ENCODE results near the gene SLC30A3.
"Not testable (repeated sequence)": the region's sequence is repeated elsewhere in the genome, so short reads cannot be mapped to it uniquely, and the experiment has no call there.

Gene SLC30A3

DNA sequence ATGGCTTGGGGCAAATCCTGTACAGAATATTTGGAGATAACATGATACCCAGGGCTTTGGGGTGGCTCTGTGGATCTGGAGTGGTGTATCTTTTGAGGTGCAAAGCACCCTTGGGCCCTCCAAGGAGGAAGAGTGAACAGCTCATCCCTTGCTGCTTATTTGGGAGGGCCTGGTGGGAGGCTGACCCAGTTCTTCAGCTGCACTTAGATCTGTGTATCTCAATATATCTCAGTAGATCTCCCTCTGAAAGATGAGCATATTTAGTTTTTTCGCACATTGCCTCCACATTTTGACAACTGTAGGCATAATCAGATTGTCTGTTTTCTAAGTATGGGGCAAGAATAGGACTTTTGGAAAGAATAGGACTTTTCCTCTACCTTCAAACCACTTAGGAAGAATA is 22.1 kb upstream of the SLC30A3 start:
- DNase-seq, result no peak

DNA sequence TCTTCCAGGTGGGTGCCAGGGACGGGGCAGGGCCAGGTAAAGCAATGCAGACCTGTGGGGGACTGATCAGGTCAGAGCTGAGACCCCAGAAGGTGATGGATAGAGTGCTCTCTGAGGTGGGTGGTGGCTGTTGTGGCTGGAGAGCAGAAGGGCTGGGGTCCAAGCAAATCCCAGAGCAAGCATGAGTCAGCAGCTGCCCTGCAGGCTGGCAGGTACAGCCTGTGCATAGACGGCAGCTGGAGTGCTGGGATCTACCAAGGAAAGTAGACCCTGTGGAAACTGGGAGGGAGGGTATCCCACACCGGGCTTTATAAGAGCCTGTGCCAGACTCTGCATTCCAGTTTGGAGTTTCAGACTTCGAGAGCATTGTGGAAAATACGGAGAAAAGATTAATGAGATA is 20.0 kb upstream of the SLC30A3 start:
- no peak for DNase-seq

DNA sequence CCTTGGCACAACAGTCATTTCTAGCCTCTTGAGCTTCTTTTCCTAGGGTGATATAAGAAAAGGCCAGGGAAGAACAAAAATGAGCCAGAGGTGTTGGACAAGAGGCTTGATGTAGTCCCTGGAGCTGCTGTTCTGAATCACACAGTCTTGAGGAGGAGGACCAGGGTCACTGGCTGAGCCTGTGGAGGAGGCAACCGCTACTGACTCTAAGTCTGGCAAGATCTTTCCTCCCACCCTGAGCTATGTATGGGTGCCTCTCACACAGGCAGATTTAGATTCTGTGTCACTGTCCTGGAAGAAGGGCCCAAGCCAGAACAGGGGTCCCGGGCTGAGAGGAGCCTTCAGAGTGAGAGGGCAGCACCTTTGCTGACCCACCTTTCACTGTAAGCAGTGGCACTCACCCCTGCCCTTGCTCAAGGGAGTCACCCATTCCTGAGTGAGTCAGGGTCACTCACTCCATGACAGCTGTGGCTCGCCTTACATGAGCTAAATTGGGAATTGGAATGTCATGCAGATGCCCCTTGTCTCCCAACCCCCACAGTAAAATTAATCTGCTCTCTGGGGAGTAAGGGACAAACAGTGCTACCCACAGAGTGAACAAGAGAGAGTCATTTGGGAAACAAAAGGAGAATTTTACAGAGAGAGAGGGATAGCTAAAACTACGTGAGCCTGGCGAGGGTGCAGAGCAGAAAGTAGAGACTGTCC is 19.2 kb upstream of the SLC30A3 start, which contains the start of gene TRIM54:
TRIM54 (plus strand) TSS at position 575 of the 705 bp plus-strand sequence. CDS start 303 bp downstream, outside the sequence.
- DNase-seq, result no peak

GRCh38 chr2:27281442-27281841 is 18.6 kb upstream of the SLC30A3 start:
- DNase-seq, result no peak

DNA sequence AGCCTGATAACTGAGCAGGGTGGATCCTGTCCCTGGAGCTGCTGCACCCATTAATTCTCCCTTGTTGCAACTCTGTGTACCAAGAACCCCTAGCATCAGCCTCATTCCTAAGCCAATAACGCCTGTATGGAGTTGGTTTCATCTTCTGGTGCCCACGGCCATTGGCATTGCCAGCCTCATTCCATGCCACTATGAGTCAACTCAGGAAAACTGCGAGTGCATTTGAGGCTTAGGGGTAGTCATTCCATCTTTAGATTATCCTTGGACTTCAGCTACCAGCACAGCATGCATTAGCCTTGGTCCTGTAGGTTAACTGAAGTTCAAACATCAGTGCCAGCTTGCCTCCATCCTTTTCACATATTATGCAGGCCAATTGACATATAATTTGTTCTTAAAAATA is 18.0 kb upstream of the SLC30A3 start:
- no peak for DNase-seq

DNA sequence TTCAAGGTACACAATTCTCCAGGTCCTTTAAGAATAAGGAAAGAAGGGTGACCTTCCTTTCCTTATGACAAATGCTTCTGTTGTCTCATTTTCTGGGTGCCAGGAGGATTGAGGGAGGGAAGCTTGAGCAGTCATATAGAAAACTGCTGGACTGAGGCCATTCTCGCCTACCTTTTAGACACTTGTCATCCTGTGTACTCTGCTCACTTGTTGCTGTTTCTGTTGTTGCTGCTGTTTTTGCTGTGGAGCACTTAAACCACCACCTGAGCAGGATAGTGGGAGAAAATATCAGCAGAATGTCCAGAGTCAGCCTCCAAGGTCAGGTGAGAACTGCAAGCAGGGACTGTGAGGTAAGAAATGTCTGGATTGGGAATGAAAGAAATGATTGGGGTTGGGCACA is 15.2 kb upstream of the SLC30A3 start:
- no peak for DNase-seq

DNA sequence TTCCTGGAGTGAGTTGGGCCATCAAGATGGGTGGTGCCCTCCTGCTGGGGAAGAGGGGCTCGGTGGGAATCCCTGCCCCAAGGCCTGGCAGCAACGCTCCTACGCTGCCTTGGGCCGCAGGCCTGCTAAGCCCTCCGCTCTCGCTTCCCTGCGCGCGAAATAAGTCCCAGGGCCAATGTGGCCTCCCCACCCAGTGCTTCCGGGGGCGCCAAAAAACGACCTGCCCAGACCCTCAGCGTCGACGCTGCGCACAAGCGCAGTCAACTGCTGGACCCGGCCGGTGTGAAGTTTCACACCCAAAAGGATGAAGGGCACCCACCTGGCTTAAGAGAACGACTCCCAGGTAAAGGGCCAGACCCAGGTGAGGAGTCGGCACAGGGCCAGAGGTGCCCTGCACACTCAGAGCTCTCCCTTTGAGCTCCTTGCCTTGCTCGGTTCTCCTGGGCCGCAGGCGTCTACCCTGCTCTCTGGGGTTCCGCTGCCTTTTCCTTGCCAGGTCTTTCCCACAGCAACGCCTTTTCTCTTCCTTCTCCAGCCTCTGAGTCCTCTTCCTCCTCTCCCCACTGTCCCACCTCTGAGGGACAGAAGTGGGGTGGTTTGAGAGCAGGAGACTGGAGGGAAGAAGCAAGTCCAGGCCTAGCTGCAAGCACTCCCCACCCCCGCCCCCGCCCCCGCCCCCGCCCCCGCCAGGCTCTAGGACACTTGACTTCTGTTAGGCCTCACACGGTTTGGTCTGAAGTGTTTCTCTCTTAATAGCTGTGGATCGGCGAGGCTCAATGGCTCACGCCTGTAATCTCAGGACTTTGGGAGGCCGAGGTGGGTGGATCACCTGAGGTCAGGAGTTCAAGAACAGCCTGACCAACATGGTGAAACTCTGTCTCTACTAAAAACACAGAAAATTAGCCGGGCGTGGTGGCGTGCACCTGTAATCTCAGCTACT is 12.6 kb upstream of the SLC30A3 start, which contains the start of gene DNAJC5G:
DNAJC5G (plus strand) TSS at position 223 of the 940 bp plus-strand sequence. CDS start 1,296 bp downstream, outside the sequence.
- no peak for DNase-seq

GRCh38 chr2:27272537-27273522 is 10.0 kb upstream of the SLC30A3 start:
- DNase-seq, result not testable (repeated sequence)

GRCh38 chr2:27271631-27272340 is 8.9 kb upstream of the SLC30A3 start:
- DNase-seq, result no peak

DNA sequence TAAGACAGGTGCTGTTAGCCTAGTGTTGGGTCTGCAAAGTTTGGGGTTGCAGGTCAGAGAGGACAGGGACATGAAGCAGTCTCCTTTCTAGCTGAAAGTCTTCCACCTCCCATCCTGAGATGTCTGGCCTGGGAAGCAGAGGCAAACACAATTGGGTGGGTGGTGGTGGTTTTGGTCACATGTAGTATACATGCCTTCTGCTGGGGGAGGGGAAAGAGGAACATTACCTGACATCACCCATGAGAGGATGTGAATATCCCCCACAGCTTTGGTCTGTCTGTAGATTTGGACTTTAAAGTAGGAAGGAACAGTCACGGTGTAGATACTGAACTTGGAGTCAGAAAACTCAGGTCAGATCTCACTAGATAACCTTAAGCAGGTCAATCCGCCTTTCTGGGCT is 7.8 kb upstream of the SLC30A3 start:
- no peak for DNase-seq

- no peak for DNase-seq
Measured at GRCh38 chr2:27270131-27270530, 7.3 kb upstream of the SLC30A3 start.

DNA sequence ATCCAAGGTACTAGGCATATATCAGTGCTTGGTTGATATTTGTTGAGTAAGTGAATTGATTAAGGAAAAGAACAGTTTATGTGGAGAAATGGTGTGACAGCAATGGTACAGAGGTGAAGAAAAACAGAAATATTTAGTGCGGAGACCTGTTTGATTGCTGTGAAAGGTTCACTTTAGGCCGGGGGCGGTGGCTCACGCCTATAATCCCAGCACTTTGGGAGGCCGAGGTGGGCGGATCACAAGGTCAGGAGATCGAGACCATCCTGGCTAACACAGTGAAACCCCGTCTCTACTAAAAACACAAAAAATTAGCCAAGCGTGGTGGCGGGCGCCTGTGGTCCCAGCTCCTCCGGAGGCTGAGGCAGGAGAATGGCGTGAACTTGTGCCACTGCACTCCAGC is 5.4 kb upstream of the SLC30A3 start:
- DNase-seq, result not testable (repeated sequence)

GRCh38 chr2:27265536-27265870 is 2.7 kb upstream of the SLC30A3 start:
- no peak for DNase-seq

- DNase-seq, result peak; percentile 60
Measured at GRCh38 chr2:27264753-27265535, 2.1 kb upstream of the SLC30A3 start.

GRCh38 chr2:27264253-27264752 is 1.5 kb upstream of the SLC30A3 start:
- DNase-seq, result no peak

DNA sequence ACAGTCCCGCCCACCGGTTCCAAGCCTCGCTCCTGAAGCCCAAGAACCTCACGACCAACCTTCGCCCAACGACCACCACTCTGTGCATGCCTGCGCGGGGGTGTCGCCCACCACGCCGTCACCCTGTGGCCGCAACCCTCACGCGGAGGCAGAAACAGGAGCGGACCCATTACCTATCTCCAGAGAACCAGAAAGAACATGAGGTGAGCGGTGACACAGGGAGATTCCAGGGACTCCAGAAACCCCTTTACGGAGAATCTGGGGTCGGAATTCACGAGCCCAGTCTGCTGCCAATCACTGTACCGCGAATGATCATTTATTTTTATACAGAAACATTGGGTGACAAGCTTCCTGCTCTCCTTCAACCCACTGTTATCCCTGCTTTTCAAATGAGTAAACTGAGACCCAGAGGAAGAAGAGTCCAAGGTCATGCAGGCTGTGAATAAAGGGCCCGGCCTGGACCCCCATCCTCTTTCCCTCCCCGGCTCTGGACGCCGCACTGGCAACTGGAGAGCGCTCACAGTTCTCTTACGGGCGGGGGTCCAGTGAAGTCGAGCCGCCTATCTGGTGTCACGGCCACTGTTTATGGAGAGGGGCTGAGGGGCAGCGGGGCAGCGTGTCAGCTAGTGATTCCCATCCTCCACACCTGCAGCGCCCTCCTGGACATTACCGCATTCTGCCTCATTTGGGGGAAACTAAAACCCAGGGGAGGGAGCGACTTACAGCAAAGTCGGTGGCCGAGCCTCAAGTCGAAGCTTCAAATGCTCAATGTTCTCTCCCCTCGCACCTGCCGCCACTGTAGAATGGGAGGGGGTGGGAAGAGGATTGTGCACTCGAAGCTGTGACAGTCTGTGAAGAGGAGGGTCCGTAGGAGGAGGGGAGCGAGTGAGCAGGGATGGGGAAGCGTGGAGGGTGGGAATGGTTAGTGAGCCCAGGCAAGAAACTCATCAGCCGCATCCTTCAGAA is 723 bp upstream of the SLC30A3 start:
- DNase-seq, result no peak

GRCh38 chr2:27261926-27262298 is 935 bp downstream of the SLC30A3 start:
- DNase-seq, result no peak

DNA sequence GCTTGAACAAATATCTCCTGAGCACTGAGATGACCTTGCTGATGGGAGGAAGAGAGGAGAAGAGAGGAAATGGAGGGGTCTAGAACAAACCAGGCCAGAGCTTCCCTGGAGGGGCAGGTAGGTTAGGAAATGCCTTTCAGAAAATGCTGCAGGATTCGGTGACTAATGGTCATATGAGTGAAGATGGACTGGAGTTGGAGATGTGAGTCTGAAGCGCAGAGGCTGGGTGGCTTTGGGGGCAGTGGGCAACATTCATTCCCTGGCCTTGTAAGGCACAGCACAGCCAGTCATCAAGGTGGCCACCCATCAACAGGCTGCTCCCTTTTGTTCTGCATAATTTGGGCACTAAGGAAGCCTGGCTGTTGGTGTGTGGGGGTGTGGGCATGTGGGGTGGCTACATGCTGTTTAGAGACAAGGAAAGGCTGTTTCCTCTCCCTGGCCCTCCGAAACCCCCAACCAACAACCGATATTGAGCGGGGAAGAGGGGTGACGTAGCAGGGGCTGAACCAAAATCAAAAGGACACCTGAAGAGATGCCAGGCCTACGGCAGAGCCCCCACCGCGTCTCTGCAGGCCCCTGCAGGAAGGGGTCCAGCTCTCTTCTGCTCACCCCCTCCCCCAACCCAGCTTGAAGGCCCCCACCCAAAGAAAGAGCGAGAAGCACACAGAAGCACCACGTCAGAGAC is 1.5 kb downstream of the SLC30A3 start:
- DNase-seq, result no peak

DNA sequence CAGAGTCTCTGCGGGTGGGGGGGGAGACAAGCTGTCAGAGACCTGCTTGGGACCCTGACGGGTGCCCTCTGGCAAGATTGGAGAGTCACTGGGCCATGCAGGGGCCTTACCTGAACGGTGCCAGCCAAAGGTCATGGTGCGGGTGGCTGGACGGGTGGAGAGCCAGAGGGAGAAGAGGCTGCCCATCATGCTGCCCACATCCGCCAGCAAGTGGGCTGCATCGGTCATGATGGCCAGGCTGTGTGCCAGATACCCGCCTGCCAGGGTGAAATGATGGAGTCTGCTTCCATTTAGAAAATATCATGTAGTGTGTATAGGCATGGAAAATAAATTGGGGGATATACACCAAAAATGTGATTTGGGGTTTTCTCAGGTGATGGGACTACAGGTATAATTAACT is 4.8 kb downstream of the SLC30A3 start:
- DNase-seq, result no peak
